ENCODE measurements around the gene SFI1.
"Not testable (repeated sequence)": the region's sequence is repeated elsewhere in the genome, so short reads cannot be mapped to it uniquely, and the experiment has no call there.

Gene SFI1

GRCh38 chr22:31639436-31640039 lies 143.2 kb downstream of the SFI1 start:
- no peak for DNase-seq

GRCh38 chr22:31646186-31647019 lies 150.1 kb downstream of the SFI1 start:
- DNase-seq: no peak

DNA sequence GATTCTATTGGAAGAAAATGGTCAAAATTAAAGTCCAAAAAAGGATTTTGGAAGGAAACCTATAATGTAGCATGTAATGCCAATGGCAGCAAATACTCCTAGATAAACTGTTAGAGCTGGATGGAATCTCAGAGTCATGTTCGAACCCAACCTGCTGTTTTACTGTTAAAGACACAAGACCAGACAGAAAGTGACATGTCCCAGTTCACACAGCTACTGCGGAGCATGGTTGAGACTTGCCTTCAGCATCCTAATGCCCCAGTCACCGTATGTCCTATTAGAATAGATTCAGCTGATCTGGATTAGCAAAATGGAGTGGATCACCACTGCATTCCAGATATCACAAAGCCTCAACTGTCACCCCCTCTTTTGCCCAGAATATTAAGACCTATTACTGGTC lies 150.7 kb downstream of the SFI1 start:
- no peak for DNase-seq

GRCh38 chr22:31647523-31648320 lies 151.4 kb downstream of the SFI1 start:
- no peak for DNase-seq

DNA sequence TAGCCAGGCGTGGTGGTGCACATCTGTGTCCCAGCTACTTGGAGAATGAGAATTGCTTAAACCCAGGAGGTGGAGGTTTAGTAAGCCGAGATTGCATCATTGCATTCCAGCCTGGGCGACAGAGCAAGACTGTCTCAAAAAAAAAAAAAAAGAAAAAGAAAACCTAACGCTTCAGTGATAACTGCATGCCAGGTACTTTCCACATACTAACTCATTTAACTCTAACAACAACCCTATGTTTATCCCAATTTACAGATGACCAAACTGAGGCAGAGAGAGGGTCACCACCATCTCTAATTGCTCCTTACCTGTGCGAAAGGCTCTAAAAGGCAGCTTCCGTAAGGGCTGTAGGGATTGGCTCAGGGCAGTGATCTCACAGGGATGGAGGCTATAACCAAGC lies 154.1 kb downstream of the SFI1 start:
- DNase-seq: no peak

GRCh38 chr22:31651664-31652063 lies 155.3 kb downstream of the SFI1 start:
- DNase-seq: no peak

GRCh38 chr22:31652088-31652487 lies 155.8 kb downstream of the SFI1 start:
- no peak for DNase-seq

GRCh38 chr22:31652911-31653684 lies 156.8 kb downstream of the SFI1 start:
- peak; percentile 72 for DNase-seq

- DNase-seq: no peak
These were observed 157.6 kb downstream of the SFI1 start for GRCh38 chr22:31653944-31654343.

GRCh38 chr22:31654408-31654807 lies 158.1 kb downstream of the SFI1 start:
- no peak for DNase-seq

DNA sequence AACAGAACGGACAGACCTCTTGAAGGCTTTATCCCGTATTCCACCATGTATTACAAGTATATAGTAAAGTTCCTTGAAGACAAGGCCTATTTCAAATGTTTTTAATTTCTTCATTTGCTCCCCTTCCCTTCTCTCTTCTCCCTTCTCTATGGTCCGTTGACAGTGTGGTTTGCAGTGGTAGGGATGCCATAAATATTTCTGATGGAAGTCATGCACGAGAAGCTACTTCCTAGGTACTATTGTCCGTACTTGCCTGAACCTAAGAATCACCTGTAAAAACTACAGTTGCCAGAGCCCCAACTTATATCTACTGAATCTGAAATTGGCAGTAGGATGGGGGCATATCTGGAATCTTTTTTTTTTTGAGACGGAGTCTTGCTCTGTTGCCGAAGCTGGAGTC lies 162.9 kb downstream of the SFI1 start:
- DNase-seq: no peak

DNA sequence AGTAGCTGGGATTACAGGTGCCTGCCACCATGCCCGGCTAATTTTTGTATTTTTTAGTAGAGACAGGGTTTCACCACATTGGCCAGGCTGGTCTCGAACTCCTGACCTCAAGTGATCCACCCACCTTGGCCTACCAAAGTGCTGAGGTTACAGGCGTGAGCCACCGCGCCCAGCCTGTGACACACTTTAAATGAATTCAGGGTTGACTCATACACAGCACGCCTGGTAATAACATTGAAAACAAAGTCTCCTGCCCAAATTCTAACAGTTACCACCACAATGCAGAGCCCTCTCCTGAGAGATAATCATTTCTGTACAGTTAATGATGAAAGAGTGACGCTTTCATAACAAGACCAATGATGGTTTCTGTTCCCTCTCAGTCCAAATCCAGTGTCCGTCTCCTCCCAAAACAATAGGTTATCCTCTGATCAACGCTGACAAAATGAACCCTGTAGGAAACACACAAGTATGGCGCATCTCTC lies 164.6 kb downstream of the SFI1 start:
- not testable (repeated sequence) for DNase-seq

- DNase-seq: peak; percentile 79
These were observed 165.7 kb downstream of the SFI1 start, which contains the start of gene PISD for GRCh38 chr22:31661851-31662667. Gene PISD (minus strand): TSS chr22:31662215. CDS start chr22:31662208, 7 bp downstream.

DNA sequence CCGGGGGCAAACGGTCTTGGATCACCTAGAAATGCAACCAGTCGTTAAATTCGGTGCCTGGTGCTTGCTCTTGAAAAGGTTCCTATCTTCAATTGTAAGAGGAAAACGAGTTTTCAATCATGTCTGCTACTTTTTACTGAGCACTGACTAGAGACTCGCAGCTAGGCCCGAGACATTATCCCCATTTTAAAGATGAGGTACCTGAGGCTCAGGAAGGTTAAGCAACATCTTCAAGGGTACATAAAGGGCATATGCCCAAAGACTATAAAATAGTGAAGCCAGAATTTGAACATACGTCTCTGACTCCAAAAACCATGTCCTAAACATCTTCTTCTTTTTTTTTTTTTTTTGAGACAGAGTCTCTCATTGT lies 166.3 kb downstream of the SFI1 start:
- DNase-seq: no peak
